CD4-positive, alpha-beta T cell (primary cell): ENCODE measurements around the gene SNAP23. TPM values are rescaled to one million over a fixed set of nuclear protein-coding genes. Genes with fewer than 3 reads are reported as not detected.

Experiments
- ATAC-seq: fragments of 200-7000 bp; cut with Tn5 transposase; one replicate; pipeline ENCODE4 v1.10.0; 2022; ENCODE audit warnings: mild to moderate bottlenecking; ENCODE audit not compliant: poor library complexity
- CTCF ChIA-PET: fragments of 350-600 bp; sonication (Branson Sonifier 250); formaldehyde crosslinking; loops from one replicate; lab custom pipeline; 2021; ENCODE audit warnings: antibody characterized with exemption, inconsistent platforms; lab: Charles Lee
- POLR2A ChIA-PET: fragments of 350-600 bp; sonication (Branson Sonifier 250); formaldehyde crosslinking; loops from one replicate; lab custom pipeline; 2021; ENCODE audit warnings: antibody characterized with exemption, inconsistent platforms; lab: Charles Lee
- DNase-seq, 14 experiments: peaks; one replicate each; pipeline ENCODE4 v3.0.0-alpha.2; 2013 to 2020; ENCODE audit warnings: mixed read lengths in 2 of 14
- H3K27ac ChIP-seq, 2 donors: one replicate each; pipeline versions ENCODE4 v1.5.1 to v1.7.0; 2013; ENCODE audit warnings: low read length in 2 of 2, low read depth in 1 of 2, mild to moderate bottlenecking in 1 of 2
- H3K27me3 ChIP-seq, 2 experiments: 1 replicate in 1 of 2; 2 replicates in 1 of 2; pipeline versions ENCODE4 v1.6.1 to v1.7.0; 2013; ENCODE audit warnings: low read length in 2 of 2, control low read depth in 1 of 2, mild to moderate bottlenecking in 1 of 2, moderate library complexity in 1 of 2; ENCODE audit not compliant: insufficient read depth in 2 of 2, control insufficient read depth in 1 of 2
- H3K36me3 ChIP-seq: one replicate; pipeline ENCODE4 v1.6.1; 2013; ENCODE audit warnings: low read length, control low read depth; ENCODE audit not compliant: insufficient read depth
- H3K4me1 ChIP-seq: one replicate; pipeline ENCODE4 v1.6.1; 2013; ENCODE audit warnings: low read length, control low read depth; ENCODE audit not compliant: insufficient read depth
- H3K4me3 ChIP-seq: one replicate; pipeline ENCODE4 v1.5.1; 2013; ENCODE audit warnings: mild to moderate bottlenecking, low read length, moderate library complexity
- H3K9me3 ChIP-seq, 2 experiments: 1 replicate in 1 of 2; 2 replicates in 1 of 2; pipeline versions ENCODE4 v1.6.1 to v1.7.0; 2013; ENCODE audit warnings: low read length in 2 of 2, mild to moderate bottlenecking in 2 of 2, control low read depth in 1 of 2, moderate library complexity in 1 of 2; ENCODE audit not compliant: control insufficient read depth in 1 of 2, insufficient read depth in 1 of 2
- H3K27ac Mint-ChIP-seq: one replicate; pipeline ENCODE4 v1.8.0; 2020; ENCODE audit warnings: mixed read lengths
- H3K27me3 Mint-ChIP-seq: one replicate; pipeline ENCODE4 v1.8.0; 2021; ENCODE audit warnings: mixed read lengths
- H3K36me3 Mint-ChIP-seq: one replicate; pipeline ENCODE4 v1.8.0; 2021; ENCODE audit warnings: low read depth, mixed read lengths
- H3K4me1 Mint-ChIP-seq: one replicate; pipeline ENCODE4 v1.8.0; 2021; ENCODE audit warnings: low read depth, mixed read lengths
- H3K4me3 Mint-ChIP-seq: one replicate; pipeline ENCODE4 v1.8.0; 2020; ENCODE audit warnings: mild to moderate bottlenecking, mixed read lengths
- H3K9me3 Mint-ChIP-seq: one replicate; pipeline ENCODE4 v1.8.0; 2020; ENCODE audit warnings: mixed read lengths
- CTCF ChIP-seq: fragments of 200-600 bp; IDR thresholded peaks from one replicate; pipeline ENCODE4 v1.8.0; 2022; ENCODE audit warnings: antibody characterized with exemption, mild to moderate bottlenecking
- intact Hi-C, 2 experiments: fragments of 100-400 bp; cut with DNase I in 1 of 2; cut with micrococcal nuclease in 1 of 2; formaldehyde crosslinking; loops; one replicate each; pipeline versions ENCODE4 v1.15.1 to v1.9.0; 2023 to 2025; cut with DNase I, micrococcal nuclease
- total RNA-seq, 174 experiments: library from RNA in 2 of 174; stranded (reverse) in 2 of 174; gene quantifications; one replicate each; pipeline ENCODE4 v1.2.3 and lab custom pipeline; 2021 to 2026

Gene SNAP23
- total RNA-seq, 2 experiments from 2014 or later = 37.4 to 40.1 TPM

DNA sequence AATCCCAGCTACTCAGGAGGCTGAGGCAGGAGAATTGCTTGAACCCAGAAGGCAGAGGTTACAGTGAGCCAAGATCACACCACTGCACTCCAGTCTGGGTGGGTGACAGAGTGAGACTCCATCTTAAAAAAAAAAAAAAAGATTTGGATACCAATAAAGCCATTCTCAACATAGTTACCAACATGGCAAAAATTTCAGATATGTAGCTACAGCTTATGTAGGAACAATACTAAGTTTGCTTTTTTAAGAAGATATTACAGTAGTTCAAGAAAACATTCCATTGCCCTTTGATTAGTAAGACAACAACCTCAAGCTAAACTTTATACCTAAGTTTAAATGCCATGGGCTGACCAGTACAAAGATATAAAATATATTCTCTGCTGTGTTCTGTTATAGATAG, 38.9 kb upstream of the SNAP23 start:
- H3K4me1 ChIP-seq = no peaks in the 10 kb centered on the region
- DNase-seq (no peak), ATAC-seq (no peak)
- intact Hi-C loops = no loop called here
- no peaks in the 10 kb centered on the region for H3K9me3 ChIP-seq
- Mint-ChIP-seq H3K27ac (no peak overlapping the region), H3K9me3 (no peaks in the 10 kb centered on the region), H3K36me3 (peaks cover 27% of the 10 kb centered on the region), H3K27me3 (no peaks in the 10 kb centered on the region), H3K4me3 (no peak overlapping the region), H3K4me1 (peaks cover 20% of the 10 kb centered on the region)
- H3K36me3 ChIP-seq = peaks cover 10% of the 10 kb centered on the region
- TF ChIP-seq CTCF = no peak
- ChIA-PET POLR2A (no interaction called here), CTCF (no interaction called here)
- H3K27me3 ChIP-seq = no peaks in the 10 kb centered on the region
- no peak overlapping the region for H3K27ac ChIP-seq
- no peak overlapping the region for H3K4me3 ChIP-seq

DNA sequence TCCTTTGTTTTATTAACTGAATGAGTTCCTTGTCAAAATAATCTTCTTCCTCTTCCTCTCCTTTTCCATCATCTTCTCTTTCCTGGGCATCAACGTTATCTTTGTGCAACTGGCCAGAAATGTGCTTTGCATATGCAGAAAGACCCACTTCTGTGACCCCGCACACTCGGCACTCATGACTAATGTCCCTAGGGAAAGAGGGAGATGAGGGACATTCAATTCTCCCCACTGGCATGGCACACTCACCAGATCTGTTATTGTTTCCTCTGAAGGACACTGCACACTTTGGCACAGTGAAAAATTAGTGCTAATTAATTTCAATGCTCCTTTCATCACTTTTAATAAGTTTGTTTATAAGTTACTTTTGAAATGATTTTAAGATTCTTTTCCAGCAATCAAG, 38.5 kb upstream of the SNAP23 start:
- Mint-ChIP-seq H3K27me3 (no peaks in the 10 kb centered on the region), H3K9me3 (no peaks in the 10 kb centered on the region), H3K36me3 (peaks cover 27% of the 10 kb centered on the region), H3K4me3 (no peak overlapping the region), H3K4me1 (peaks cover 24% of the 10 kb centered on the region), H3K27ac (no peak overlapping the region)
- CTCF ChIA-PET = no interaction called here
- DNase-seq (no peak), ATAC-seq (no peak)
- no peaks in the 10 kb centered on the region for H3K27me3 ChIP-seq
- no peak overlapping the region for H3K27ac ChIP-seq
- intact Hi-C loops = no loop called here
- H3K4me1 ChIP-seq = no peaks in the 10 kb centered on the region
- H3K4me3 ChIP-seq = no peak overlapping the region
- no peak for TF ChIP-seq CTCF
- peaks cover 7% of the 10 kb centered on the region for H3K36me3 ChIP-seq
- H3K9me3 ChIP-seq = no peaks in the 10 kb centered on the region
- POLR2A ChIA-PET = no interaction called here

DNA sequence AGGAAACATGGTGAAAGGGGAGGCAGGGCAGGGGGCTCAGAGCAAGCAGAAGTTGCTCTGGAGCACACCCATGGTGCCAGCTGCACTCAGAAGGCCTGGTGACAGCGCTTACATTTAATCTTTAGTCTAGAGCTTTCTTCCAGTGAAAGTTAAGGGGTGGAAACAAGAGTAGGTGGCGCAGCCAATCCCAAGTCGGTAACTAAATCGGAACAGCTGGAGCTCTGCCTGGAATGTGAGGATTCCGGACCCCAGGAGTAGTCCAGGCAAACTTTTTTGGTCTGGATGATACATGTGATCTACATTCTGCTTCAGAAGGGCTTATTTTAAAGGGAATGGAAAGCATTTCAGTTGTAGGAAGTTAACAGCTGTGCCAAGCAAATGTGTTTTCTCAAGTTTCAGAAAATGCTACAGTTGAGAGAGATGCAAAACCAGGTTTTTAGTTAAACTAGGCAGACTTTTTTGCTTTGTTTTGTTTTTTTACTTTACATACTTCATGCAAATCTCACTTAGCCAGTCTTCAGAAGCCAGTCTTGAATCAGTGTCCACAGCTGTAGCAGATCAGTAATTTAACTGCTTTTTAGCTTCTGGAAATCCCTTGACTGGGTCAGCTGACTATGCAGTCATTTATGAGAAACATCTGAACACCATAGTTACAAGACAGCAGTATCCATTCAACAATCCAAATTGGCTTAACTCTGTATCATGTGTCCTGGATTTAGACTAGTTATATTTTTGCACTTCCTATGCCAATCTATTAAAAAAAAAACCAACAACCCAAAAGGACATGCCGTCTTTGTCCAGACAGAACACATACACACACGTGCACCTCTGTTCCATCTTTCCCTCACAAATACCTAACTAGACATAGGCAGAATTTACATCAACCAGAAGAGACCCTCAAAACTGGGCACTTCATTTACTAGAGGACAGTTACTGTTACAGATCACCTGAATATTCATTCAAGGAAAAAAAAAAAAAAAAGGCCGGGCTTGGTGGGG, 37.7 kb upstream of the SNAP23 start:
- ChIA-PET CTCF (no interaction called here), POLR2A (no interaction called here)
- Mint-ChIP-seq H3K9me3 (no peaks in the 10 kb centered on the region), H3K27me3 (no peaks in the 10 kb centered on the region), H3K4me1 (peaks cover 25% of the 10 kb centered on the region), H3K27ac (no peak overlapping the region), H3K36me3 (peaks cover 28% of the 10 kb centered on the region), H3K4me3 (no peak overlapping the region)
- no peak for TF ChIP-seq CTCF
- ATAC-seq = no peak
- Histone ChIP-seq H3K27ac (no peak overlapping the region), H3K4me1 (no peaks in the 10 kb centered on the region), H3K36me3 (peaks cover 7% of the 10 kb centered on the region), H3K9me3 (no peaks in the 10 kb centered on the region), H3K4me3 (no peak overlapping the region), H3K27me3 (no peaks in the 10 kb centered on the region)
- no peak for DNase-seq
- intact Hi-C loops = no loop called here
